Activated B cell treated with CpG ODN at 0.5 μM for 24 hours (primary cell): ENCODE data around the gene CSPG5. TPM values are rescaled to one million over a fixed set of nuclear protein-coding genes. Genes with fewer than 3 reads are reported as not detected.

Experiments
- ATAC-seq: fragments of 200-7000 bp; cut with Tn5 transposase; one replicate; pipeline ENCODE4 v1.10.0; 2021; ENCODE audit warnings: low read depth, mild to moderate bottlenecking, moderate library complexity
- CTCF ChIA-PET: fragments of 350-600 bp; sonication (Branson Sonifier 250); formaldehyde crosslinking; loops from one replicate; lab custom pipeline; 2021; ENCODE audit warnings: antibody characterized with exemption; lab: Charles Lee
- POLR2A ChIA-PET: fragments of 350-600 bp; sonication (Branson Sonifier 250); formaldehyde crosslinking; loops from one replicate; lab custom pipeline; 2021; ENCODE audit warnings: antibody characterized with exemption; lab: Charles Lee
- DNase-seq: peaks from one replicate; pipeline ENCODE4 v3.0.0; 2022
- H3K27ac Mint-ChIP-seq: one replicate; pipeline ENCODE4 v1.8.0; 2020; ENCODE audit warnings: mixed read lengths
- H3K27me3 Mint-ChIP-seq: one replicate; pipeline ENCODE4 v1.8.0; 2021; ENCODE audit warnings: mixed read lengths
- H3K36me3 Mint-ChIP-seq: one replicate; pipeline ENCODE4 v1.8.0; 2021; ENCODE audit warnings: low read depth, mixed read lengths
- H3K4me1 Mint-ChIP-seq: one replicate; pipeline ENCODE4 v1.8.0; 2021; ENCODE audit warnings: mixed read lengths
- H3K4me3 Mint-ChIP-seq: one replicate; pipeline ENCODE4 v1.8.0; 2020; ENCODE audit warnings: mild to moderate bottlenecking, mixed read lengths
- H3K9me3 Mint-ChIP-seq: one replicate; pipeline ENCODE4 v1.8.0; 2020; ENCODE audit warnings: mixed read lengths
- intact Hi-C: fragments of 100-400 bp; cut with micrococcal nuclease; formaldehyde crosslinking; loops from one replicate; pipeline ENCODE4 v1.15.1; 2024
- total RNA-seq: library from RNA; stranded (reverse); gene quantifications from 2 replicates; pipeline ENCODE4 v1.2.3, GENCODE V29; 2022
- TF ChIP-seq, protein P1 (sequence below): fragments of 200-600 bp; IDR thresholded peaks from one replicate; pipeline ENCODE4 v1.8.0; 2022; ENCODE audit warnings: antibody characterized with exemption, mild to moderate bottlenecking

CSPG5 gene
- total RNA-seq, 1 donor from 2014 or later: 0.09 TPM

DNA sequence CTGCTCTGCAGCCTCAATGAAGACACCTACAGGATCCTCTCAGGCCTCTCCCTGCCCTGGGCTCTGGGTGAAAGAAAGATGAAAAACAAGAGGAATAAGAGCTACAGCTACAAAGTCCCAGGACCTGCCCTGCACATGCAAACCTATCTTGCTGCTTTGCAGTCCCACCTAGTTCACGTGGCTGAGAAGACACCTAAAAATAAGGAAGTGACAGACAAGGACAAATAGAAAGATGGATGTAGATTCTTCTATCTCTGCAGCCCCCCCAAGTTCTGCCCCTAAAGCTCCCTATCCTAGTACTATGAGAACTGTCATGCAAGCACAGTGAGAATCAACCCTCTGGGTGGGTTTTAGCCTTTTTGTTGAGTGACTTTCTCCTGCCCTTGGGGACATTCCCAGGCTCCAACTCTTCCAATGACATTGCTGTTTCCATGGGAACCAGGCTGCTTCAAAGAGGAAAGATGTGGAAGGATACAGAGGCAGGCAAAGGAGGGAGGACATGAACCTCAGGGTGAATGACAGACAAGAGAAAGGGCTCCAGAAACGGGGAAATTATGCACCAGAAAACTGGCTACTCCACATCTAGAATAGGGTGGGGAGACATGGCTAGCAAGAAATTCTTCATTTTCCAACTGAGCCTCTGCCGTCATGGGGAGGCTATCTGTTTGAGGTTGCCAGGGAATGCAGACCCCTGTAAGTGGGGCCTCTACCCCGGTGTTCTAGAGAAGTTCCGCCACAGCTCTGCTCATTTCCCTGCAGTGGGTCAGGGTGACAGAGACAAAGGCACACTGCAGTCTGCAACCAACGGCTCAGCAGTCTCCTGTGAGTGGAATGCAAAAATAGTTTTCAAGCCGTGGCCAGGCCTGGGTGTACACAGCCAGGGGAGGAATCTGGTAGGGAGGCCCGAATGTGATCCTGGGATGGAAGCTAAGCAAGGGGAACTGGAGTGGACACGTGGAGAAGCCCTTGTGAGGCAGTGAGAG, 5.2 kb downstream of the CSPG5 start:
- Mint-ChIP-seq H3K27me3 (peaks cover 22% of the 10 kb centered on the region), H3K9me3 (no peaks in the 10 kb centered on the region), H3K4me3 (no peak overlapping the region), H3K36me3 (no peaks in the 10 kb centered on the region), H3K4me1 (no peaks in the 10 kb centered on the region), H3K27ac (no peak overlapping the region)
- ChIA-PET CTCF (no interaction called here), POLR2A (interaction anchor here (0.5 kb wide), 1 partner anchor 239 kb away, joined by 5 read pairs; no protein-coding TSS in a partner anchor)
- ATAC-seq (no peak), DNase-seq (no peak)
- intact Hi-C loops: no loop called here
- TF ChIP-seq, protein P1, sequence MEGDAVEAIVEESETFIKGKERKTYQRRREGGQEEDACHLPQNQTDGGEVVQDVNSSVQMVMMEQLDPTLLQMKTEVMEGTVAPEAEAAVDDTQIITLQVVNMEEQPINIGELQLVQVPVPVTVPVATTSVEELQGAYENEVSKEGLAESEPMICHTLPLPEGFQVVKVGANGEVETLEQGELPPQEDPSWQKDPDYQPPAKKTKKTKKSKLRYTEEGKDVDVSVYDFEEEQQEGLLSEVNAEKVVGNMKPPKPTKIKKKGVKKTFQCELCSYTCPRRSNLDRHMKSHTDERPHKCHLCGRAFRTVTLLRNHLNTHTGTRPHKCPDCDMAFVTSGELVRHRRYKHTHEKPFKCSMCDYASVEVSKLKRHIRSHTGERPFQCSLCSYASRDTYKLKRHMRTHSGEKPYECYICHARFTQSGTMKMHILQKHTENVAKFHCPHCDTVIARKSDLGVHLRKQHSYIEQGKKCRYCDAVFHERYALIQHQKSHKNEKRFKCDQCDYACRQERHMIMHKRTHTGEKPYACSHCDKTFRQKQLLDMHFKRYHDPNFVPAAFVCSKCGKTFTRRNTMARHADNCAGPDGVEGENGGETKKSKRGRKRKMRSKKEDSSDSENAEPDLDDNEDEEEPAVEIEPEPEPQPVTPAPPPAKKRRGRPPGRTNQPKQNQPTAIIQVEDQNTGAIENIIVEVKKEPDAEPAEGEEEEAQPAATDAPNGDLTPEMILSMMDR: no peak

DNA sequence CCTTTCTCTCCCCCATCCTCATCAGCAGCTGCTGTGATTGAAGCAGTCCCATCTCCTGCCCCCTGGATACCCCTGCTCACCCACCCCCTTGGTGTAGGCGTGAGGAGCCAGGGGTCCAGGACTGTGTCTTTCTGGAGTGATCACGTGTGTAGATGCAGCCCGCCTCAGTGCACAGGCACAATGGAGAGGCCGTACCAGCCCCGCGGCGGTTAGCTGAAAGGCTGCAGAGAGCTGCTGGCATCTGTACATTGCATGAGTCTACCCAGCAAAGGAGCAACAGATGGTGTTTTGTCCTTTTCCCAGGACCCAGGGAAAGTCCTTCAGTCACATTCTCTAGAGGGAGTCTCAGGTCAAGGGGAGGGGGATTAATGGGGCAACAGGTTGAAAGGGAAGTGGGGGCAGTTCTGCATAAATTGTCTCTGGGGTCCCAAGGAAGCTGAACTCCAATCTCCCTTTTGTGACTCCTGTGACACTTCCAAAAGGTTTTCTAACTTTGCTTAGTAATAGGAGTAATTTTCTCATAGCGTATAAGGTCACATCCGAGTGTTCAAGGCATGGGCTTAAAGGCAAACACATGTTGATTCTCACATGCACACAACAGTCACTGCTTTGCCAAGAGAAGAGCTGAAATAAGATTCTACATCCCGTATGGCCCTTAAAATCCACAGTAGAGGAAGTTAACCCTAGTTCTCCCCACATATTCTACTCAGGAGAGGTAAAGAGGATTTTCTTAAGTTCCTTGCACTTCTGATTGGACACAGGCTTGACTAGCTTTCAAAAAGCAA, 7.1 kb downstream of the CSPG5 start:
- ChIA-PET POLR2A (no interaction called here), CTCF (no interaction called here)

DNA sequence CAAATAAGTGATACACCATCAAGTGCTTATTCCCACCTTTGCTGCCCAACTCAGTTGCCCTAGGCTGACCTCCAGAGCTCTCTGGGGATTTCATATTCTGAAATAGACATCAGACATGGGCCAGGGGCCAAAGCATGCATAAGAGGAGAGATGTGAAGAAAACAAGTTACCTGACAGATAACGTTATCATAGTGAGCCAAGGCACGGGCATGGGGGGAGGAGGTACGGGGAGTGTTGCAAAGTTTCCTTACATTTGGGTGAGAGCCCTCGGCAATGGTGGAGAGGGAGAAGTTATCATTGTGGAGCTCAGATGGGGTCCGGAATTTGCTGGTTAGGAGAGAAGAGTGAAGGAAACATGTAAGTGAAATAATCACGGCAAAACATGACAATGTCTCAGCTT, 9.8 kb downstream of the CSPG5 start:
- Mint-ChIP-seq H3K4me3 (no peak overlapping the region), H3K4me1 (no peaks in the 10 kb centered on the region), H3K27ac (no peak overlapping the region)

More for the DNA sequence above, 7.1 kb downstream of the CSPG5 start:
- no peaks in the 10 kb centered on the region for H3K36me3 Mint-ChIP-seq
- H3K4me3 Mint-ChIP-seq: no peak overlapping the region
- no peaks in the 10 kb centered on the region for H3K9me3 Mint-ChIP-seq
- intact Hi-C loops: no loop called here
- H3K4me1 Mint-ChIP-seq: no peaks in the 10 kb centered on the region
- ATAC-seq (no peak), DNase-seq (no peak)
- peaks cover 22% of the 10 kb centered on the region for H3K27me3 Mint-ChIP-seq
- TF ChIP-seq, protein P1: no peak
- H3K27ac Mint-ChIP-seq: no peak overlapping the region

DNA sequence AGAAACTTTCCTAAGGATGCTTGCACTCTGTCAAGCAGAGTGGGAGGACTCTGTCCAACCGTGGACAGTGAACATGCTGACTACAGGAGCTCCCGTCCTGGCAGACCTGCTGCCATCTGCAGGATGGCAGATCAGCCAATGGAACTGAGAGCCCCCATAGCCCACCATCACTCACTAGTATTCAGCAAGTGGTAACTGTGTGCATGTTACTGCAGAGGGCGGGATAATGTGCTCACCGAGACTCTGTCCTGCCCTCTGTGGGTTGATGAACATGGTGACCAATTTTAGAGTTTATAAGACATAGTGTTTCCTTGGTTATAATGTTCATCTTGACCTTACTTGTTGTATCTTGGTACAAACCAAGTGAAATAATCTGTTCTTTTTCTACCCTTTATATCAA, 11.5 kb downstream of the CSPG5 start:
- Mint-ChIP-seq H3K27me3 (peaks cover 2% of the 10 kb centered on the region), H3K4me3 (no peak overlapping the region), H3K36me3 (no peaks in the 10 kb centered on the region), H3K9me3 (no peaks in the 10 kb centered on the region), H3K4me1 (no peaks in the 10 kb centered on the region), H3K27ac (no peak overlapping the region)
- CTCF ChIA-PET: no interaction called here
- intact Hi-C loops: no loop called here
- DNase-seq (no peak), ATAC-seq (no peak)
- TF ChIP-seq, protein P1: no peak
- POLR2A ChIA-PET: interaction anchor here (0.6 kb wide), 1 partner anchor 239 kb away, joined by 4 read pairs; no protein-coding TSS in a partner anchor

More for the DNA sequence above, 9.8 kb downstream of the CSPG5 start:
- CTCF ChIA-PET: no interaction called here
- no peaks in the 10 kb centered on the region for H3K36me3 Mint-ChIP-seq
- intact Hi-C loops: no loop called here
- DNase-seq (no peak), ATAC-seq (no peak)
- TF ChIP-seq, protein P1: no peak
- POLR2A ChIA-PET: no interaction called here
- H3K9me3 Mint-ChIP-seq: no peaks in the 10 kb centered on the region
- peaks cover 14% of the 10 kb centered on the region for H3K27me3 Mint-ChIP-seq

DNA sequence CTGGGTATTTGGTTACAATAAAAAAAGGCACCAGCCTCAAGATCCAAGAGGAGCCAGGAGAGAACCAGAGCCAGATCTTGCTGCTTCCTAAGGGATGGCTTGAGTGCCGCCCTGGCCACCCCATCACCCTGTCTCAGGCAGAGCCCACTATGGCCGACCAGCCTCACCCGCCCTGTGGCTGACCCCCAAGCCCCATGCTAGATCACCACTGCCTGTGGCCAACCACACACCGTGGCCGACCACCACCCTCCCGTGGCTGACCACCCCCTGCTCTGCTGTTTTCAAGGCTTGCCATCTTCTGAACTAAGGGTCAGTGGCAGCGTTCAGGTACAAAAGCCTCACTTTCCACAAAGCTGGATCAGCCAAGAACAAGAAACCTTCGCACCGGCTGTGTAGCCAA, 12.0 kb downstream of the CSPG5 start:
- Mint-ChIP-seq H3K9me3 (no peaks in the 10 kb centered on the region), H3K27ac (no peak overlapping the region), H3K4me3 (no peak overlapping the region), H3K36me3 (no peaks in the 10 kb centered on the region), H3K27me3 (no peaks in the 10 kb centered on the region), H3K4me1 (no peaks in the 10 kb centered on the region)
- ChIA-PET CTCF (no interaction called here), POLR2A (no interaction called here)
- DNase-seq: no peak
- intact Hi-C loops: no loop called here
- TF ChIP-seq, protein P1: no peak
- ATAC-seq: no peak
